OCI-LY1 (cell line): ENCODE measurements around the gene GKN1.

Experiments used
- H2AFZ ChIP-seq: fragments of 200-600 bp; sonication (generic), shearing (Covaris generic); 2 replicates; pipeline ENCODE4 v1.6.0; 2014; ENCODE audit warnings: antibody characterized with exemption, mild to moderate bottlenecking, low read length
- H3F3A ChIP-seq: fragments of 200-600 bp; sonication (generic), shearing (Covaris generic); 2 replicates; pipeline ENCODE4 v1.6.0; 2014; ENCODE audit warnings: mild to moderate bottlenecking, antibody characterized with exemption, low read length, moderate library complexity; ENCODE audit not compliant: insufficient read depth
- H3K27ac ChIP-seq: fragments of 200-600 bp; sonication (generic); 2 replicates; pipeline ENCODE4 v1.5.1; 2014; ENCODE audit warnings: low read length, mixed run types, mild to moderate bottlenecking, low read depth; ENCODE audit not compliant: poor library complexity, severe bottlenecking
- H3K27me3 ChIP-seq: fragments of 200-600 bp; sonication (generic); 2 replicates; pipeline ENCODE4 v1.6.0; 2014; ENCODE audit warnings: antibody characterized with exemption, mild to moderate bottlenecking, low read length, moderate library complexity; ENCODE audit not compliant: insufficient read depth
- H3K36me3 ChIP-seq: fragments of 200-600 bp; sonication (generic); 2 replicates; pipeline ENCODE4 v1.6.1; 2014; ENCODE audit warnings: mild to moderate bottlenecking, antibody characterized with exemption, low read length, moderate library complexity, mixed read lengths; ENCODE audit not compliant: insufficient read depth
- H3K4me1 ChIP-seq: fragments of 200-600 bp; sonication (generic); 2 replicates; pipeline ENCODE4 v1.5.1; 2014; ENCODE audit warnings: mild to moderate bottlenecking, low read length, moderate library complexity; ENCODE audit not compliant: insufficient read depth, severe bottlenecking
- H3K4me2 ChIP-seq: fragments of 200-600 bp; sonication (generic), shearing (Covaris generic); 2 replicates; pipeline ENCODE4 v1.6.1; 2014; ENCODE audit warnings: low read length
- H3K4me3 ChIP-seq: fragments of 200-600 bp; sonication (generic); 2 replicates; pipeline ENCODE4 v1.5.1; 2014; ENCODE audit warnings: low read length, low read depth, mild to moderate bottlenecking, mixed read lengths; ENCODE audit not compliant: poor library complexity, severe bottlenecking
- H3K79me2 ChIP-seq: fragments of 200-600 bp; shearing (Covaris generic); 2 replicates; pipeline ENCODE4 v1.6.1; 2016; ENCODE audit warnings: mixed run types, low read length, mixed read lengths; ENCODE audit not compliant: insufficient read depth
- H3K9ac ChIP-seq: fragments of 200-600 bp; sonication (generic), shearing (Covaris generic); 2 replicates; pipeline ENCODE4 v1.6.1; 2014; ENCODE audit warnings: mild to moderate bottlenecking, low read length, mixed read lengths
- H3K9me2 ChIP-seq: fragments of 200-600 bp; sonication (generic), shearing (Covaris generic); 2 replicates; pipeline ENCODE4 v1.6.1; 2014; ENCODE audit warnings: low read depth, mild to moderate bottlenecking, low read length, mixed read lengths
- H3K9me3 ChIP-seq: fragments of 200-600 bp; shearing (Covaris generic); 2 replicates; pipeline ENCODE4 v1.6.1; 2014; ENCODE audit warnings: low read length, mixed read lengths
- H4K20me1 ChIP-seq: fragments of 200-600 bp; sonication (generic), shearing (Covaris generic); 2 replicates; pipeline ENCODE4 v1.6.0; 2016; ENCODE audit warnings: mild to moderate bottlenecking, low read length; ENCODE audit not compliant: insufficient read depth
- CTCF ChIP-seq: fragments of 200-600 bp; sonication (generic), shearing (Covaris generic); IDR thresholded peaks from 2 replicates; pipeline ENCODE4 v1.5.1; 2017; ENCODE audit warnings: mild to moderate bottlenecking, antibody characterized with exemption, low read length, moderate library complexity, mixed read lengths
- EZH2 ChIP-seq: fragments of 200-600 bp; sonication (generic), shearing (Covaris generic); IDR thresholded peaks from 2 replicates; pipeline ENCODE4 v1.8.0; 2017; ENCODE audit warnings: borderline replicate concordance, mixed run types, mild to moderate bottlenecking, antibody characterized with exemption, low read length, moderate library complexity, mixed read lengths

GKN1 gene

DNA sequence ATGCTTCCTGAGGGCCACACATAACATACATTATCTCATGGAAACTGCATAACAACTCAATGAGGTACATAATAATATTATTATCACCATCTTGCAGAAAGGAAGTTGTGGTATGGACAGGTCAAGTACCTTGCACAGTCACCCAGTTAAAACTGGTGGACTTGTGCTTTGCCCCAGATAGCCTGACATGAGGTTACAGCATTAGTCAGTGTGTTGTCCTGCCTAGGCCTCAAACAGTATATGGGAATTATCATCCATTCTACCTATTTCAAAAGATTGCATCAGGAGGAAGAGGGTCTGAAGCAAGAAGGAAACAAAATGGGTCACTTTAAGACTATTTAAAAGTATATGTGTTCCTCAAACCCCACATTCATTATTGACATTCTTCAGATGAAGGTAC, 33.2 kb downstream of the GKN1 start:
- no peaks in the 10 kb centered on the region for H3K9me2 ChIP-seq
- H3K4me2 ChIP-seq: no peak overlapping the region
- no peak overlapping the region for H3K4me3 ChIP-seq
- no peak overlapping the region for H3K27ac ChIP-seq
- no peaks in the 10 kb centered on the region for H3F3A ChIP-seq
- H3K9ac ChIP-seq: no peak overlapping the region
- H3K36me3 ChIP-seq: no peaks in the 10 kb centered on the region
- H3K9me3 ChIP-seq: no peaks in the 10 kb centered on the region
- no peaks in the 10 kb centered on the region for H3K79me2 ChIP-seq
- no peak overlapping the region for H2AFZ ChIP-seq
- no peak for TF ChIP-seq EZH2
- no peaks in the 10 kb centered on the region for H3K4me1 ChIP-seq
- H4K20me1 ChIP-seq: no peaks in the 10 kb centered on the region
- peaks cover 4% of the 10 kb centered on the region; the same call in 1 of the 2 replicates for H3K27me3 ChIP-seq

GRCh38 chr2:69010437-69011194, 36.2 kb downstream of the GKN1 start:
- H4K20me1 ChIP-seq: no peaks in the 10 kb centered on the region
- peaks cover 5% of the 10 kb centered on the region; the same call in 1 of the 2 replicates for H3K27me3 ChIP-seq
- TF ChIP-seq EZH2 (no peak), CTCF (no peak)
- no peak overlapping the region for H3K4me2 ChIP-seq
- H3K9me2 ChIP-seq: no peaks in the 10 kb centered on the region
- no peaks in the 10 kb centered on the region for H3K79me2 ChIP-seq
- H3K4me1 ChIP-seq: no peaks in the 10 kb centered on the region
- H3F3A ChIP-seq: no peaks in the 10 kb centered on the region
- no peaks in the 10 kb centered on the region for H3K9me3 ChIP-seq
- no peaks in the 10 kb centered on the region for H3K36me3 ChIP-seq
- no peak overlapping the region for H2AFZ ChIP-seq
- no peak overlapping the region for H3K9ac ChIP-seq
- no peak overlapping the region for H3K4me3 ChIP-seq
- no peak overlapping the region for H3K27ac ChIP-seq

DNA sequence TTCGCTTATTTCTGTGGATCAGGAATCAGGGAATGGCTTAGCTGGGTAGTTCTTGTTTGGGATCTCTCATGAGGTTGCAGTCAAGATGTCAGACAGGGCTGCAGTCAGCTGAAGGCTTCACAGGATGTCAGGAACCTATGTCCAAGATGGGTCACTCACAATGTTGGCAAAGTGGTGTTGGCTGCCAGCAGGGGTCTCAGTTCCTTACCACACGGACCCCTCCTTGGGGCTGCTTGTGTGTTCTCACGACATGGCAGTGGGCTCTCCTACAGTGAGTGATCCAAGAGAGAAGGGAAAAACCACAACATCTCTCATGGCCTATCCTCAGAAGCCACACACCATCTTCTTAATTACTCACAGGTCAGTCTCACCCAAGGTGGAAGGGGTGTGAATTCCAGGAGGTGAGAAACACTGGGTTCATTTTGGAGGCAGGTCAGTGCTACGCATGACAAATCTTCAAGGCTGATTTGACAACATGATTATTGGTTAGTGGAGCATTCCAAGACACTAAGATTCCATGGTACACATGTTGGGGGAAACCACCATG, 37.2 kb downstream of the GKN1 start:
- H3K36me3 ChIP-seq: no peaks in the 10 kb centered on the region
- H3K9me2 ChIP-seq: no peaks in the 10 kb centered on the region
- H3K27ac ChIP-seq: no peak overlapping the region
- H4K20me1 ChIP-seq: no peaks in the 10 kb centered on the region
- H3K9ac ChIP-seq: no peak overlapping the region
- H3K4me1 ChIP-seq: no peaks in the 10 kb centered on the region
- no peaks in the 10 kb centered on the region for H3K79me2 ChIP-seq
- no peaks in the 10 kb centered on the region for H3K9me3 ChIP-seq
- H3K4me2 ChIP-seq: no peak overlapping the region
- H3K27me3 ChIP-seq: peaks cover 5% of the 10 kb centered on the region; the same call in 1 of the 2 replicates
- no peak overlapping the region for H2AFZ ChIP-seq
- TF ChIP-seq CTCF (no peak), EZH2 (no peak)
- no peak overlapping the region for H3K4me3 ChIP-seq
- no peaks in the 10 kb centered on the region for H3F3A ChIP-seq
